Inflammatory macrophage (primary cell): Measurements from ENCODE around the gene KLHL1.
"Not testable (repeated sequence)": the region's sequence is repeated elsewhere in the genome, so short reads cannot be mapped to it uniquely, and the experiment has no call there.

Experiments
- DNase-seq, 2 donors: peaks; one replicate each; pipeline ENCODE4 v3.0.0-alpha.2; 2020 to 2022
- total RNA-seq, 18 experiments: gene quantifications; one replicate each; lab custom pipeline; 2026; ENCODE audit warnings: mixed read lengths in 6 of 18, inconsistent platforms in 2 of 18; lab: John Stamatoyannopoulos, UW

KLHL1 gene
- total RNA-seq: 0 to 0.10 (median 0) reads per million in 18 experiments

DNA sequence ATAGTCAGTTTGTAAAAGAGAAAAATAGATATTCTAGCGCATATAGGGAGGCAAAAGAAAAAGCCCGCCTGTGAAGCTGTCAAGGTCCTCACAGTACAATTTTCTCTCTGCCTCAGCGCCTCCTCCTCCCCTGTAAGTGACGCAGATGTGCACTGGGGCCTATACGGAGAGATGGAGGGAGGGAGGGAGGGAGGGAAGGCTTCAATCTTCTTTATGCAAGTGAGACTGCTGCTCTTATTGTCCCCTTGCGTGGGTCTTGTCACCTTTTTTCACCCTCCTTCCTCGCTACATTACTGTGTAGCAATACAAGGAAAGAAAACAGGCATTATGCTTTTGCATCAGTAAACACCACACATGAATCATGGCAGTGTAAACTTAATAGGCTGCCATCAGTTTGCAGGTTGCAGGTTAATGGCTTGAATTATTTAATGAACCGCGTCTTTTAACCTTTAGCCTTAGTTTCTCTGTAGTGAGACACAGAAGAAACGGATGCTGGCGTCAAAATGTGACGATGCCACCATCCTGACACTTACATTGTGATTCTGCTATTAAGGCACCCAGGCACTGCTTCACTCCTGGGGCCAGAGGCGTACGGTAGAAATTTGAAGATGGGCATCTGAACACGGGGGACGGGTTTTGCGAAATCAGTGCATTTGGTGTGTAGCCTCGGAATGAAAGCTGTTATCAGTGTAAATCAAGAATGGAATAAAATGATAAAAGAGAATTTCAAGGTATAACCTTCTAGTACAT lies at the start of gene KLHL1:
KLHL1 (minus strand) TSS at position 97 of the 750 bp plus-strand sequence. CDS start 753 bp downstream, outside the sequence.
- DNase-seq: no peak

DNA sequence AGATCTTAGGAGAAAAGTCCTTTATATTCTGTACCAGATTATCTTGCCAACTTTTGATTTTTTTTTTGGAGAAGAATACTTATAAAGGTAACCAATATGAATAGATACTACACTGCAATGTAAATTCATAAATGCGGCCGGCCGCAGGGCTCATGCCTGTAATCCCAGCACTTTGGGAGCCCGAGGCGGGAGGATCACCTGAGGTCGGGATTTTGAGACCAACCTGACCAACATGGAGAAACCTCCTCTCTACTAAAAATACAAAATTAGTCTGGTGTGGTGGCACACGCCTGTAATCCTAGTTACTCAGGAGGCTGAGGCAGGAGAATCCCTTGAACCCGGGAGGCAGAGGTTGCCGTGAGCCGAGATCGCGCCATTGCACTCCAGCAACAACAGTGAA lies 34.4 kb upstream of the KLHL1 start:
- not testable (repeated sequence) for DNase-seq

- no peak for DNase-seq
Observed at GRCh38 chr13:70128098-70128497, 19.8 kb upstream of the KLHL1 start.

DNA sequence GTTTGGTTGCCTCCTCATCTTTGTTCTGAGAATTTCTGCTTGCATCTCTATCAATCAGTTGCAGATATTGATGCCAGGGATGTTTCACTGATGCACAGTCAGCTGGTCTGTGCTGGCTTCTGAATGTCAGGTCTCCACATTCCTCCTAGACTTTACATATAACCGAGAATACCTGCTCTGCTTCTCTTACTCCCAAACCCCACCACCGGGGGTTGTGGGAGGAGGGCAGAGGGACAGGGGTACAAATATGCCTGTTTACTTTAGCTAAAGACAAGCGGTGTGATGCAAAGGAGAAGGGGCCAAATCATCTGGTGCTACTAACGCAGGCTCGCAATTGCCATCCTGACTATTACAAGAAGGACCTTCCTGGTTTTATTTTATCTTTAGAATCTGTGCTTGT lies 17.4 kb upstream of the KLHL1 start:
- DNase-seq: no peak

- no peak for DNase-seq
Observed at GRCh38 chr13:70117338-70117905, 9.2 kb upstream of the KLHL1 start.

GRCh38 chr13:70107498-70108281 lies 562 bp downstream of the KLHL1 start, which contains the start of gene ATXN8OS:
TSS of gene ATXN8OS (plus strand) at chr13:70107826.
- DNase-seq: no peak

DNA sequence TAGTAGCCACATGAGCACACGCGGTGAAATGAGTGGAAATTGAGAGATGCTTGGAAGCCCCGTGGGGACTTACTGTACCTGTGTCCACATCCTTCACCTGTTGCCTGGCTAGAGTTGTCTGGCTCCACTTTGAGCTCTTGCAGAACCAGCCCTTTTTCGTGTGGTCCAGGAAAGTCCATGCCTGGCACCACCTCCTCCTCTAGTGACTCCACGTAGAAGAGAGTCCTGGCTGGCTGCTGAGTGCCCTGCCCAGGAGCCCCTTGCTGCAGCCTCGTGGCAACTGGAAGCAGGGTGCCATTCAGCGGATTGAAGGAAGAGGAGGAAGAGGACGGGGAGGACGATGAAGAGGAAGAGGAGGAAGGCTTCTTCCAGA lies 1.1 kb downstream of the KLHL1 start:
- no peak for DNase-seq

GRCh38 chr13:70104481-70104880 lies 3.8 kb downstream of the KLHL1 start:
- no peak for DNase-seq

- no peak for DNase-seq
Observed at GRCh38 chr13:70098669-70099068, 9.6 kb downstream of the KLHL1 start.

GRCh38 chr13:70090036-70090723 lies 18.1 kb downstream of the KLHL1 start:
- DNase-seq: no peak

DNA sequence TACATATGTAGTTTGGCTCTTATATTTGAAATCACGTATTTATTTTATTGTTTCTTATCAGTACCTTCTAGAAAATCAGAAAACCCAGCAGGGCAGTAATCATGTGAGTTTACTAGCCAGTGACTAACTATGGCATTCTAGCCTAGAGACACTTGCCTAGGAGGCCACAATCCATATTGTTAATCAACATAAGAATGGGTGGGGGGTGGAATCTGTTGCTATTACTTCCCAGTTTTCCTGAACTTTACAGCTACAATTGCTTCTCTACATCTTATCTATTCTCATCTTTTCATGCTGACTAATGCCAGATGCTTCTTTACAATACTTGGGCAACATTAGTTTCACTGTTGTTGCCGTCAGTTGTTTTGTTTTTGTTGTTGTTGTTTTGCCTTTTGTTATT lies 19.3 kb downstream of the KLHL1 start:
- DNase-seq: no peak

DNA sequence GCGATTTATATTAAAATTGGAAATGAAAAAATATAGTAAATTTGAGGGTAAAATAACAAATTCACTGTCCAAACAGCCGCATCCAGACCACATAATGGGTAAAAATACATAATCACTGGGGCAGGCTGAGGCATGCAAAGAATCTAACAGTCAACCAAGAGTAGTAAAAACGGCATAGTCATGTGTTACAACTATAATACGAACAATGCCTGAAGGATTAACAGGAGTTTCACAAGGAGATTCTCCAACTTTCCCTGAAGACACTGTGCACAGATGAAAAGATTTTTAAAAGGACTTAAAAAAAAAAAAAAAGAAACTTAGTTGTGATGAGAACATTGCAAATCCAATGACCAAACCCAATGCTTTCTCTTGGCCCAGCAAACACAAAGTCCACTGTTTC lies 21.0 kb downstream of the KLHL1 start:
- DNase-seq: no peak

DNA sequence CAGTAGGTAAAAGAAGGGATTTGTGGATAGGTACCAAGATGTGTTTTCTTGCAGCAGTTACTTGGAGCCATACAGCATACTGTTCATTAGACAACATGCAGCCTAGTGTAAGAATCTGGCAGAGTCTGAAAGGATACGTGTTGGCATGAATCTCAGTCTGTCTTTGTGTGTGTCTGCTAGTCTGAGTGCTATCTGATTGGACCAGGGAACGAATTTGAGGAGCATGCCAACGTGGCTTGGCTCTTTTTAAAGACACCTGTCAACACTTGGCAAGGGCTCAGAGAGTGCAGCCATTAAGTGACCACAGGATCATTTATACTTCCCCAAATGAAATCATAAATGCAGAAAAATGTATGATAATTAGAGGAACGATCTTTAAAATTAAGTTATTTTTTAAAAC lies 28.2 kb downstream of the KLHL1 start:
- DNase-seq: no peak

DNA sequence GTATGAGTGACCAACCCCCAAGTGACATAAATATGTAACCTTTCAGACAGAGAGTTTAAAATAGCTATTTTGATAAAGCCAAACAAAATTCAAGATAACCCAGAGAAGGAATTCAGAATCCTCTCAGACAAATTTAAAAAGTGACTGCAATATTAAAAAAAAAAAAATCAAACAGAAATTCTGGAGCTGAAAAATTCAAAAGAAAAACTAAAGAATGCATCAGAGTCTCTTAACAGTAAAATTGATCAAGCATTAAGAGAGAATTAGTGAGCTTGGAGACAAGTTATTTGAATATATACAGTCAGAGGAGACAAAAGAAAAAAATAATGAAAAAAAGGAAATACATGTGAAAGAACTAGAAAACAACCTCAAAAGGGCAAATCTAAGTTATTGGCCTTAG lies 53.7 kb downstream of the KLHL1 start:
- no peak for DNase-seq

GRCh38 chr13:70051531-70051930 lies 56.7 kb downstream of the KLHL1 start:
- DNase-seq: no peak

- peak; percentile 15 to 44 for DNase-seq
Observed at GRCh38 chr13:70043685-70044084, 64.6 kb downstream of the KLHL1 start.

- no peak for DNase-seq
Observed at GRCh38 chr13:70042193-70042592, 66.1 kb downstream of the KLHL1 start.

- no peak for DNase-seq
Observed at GRCh38 chr13:70034286-70034685, 74.0 kb downstream of the KLHL1 start.

- DNase-seq: no peak
Observed at GRCh38 chr13:70027551-70027950, 80.7 kb downstream of the KLHL1 start.

- no peak for DNase-seq
Observed at GRCh38 chr13:70023516-70023915, 84.7 kb downstream of the KLHL1 start.

DNA sequence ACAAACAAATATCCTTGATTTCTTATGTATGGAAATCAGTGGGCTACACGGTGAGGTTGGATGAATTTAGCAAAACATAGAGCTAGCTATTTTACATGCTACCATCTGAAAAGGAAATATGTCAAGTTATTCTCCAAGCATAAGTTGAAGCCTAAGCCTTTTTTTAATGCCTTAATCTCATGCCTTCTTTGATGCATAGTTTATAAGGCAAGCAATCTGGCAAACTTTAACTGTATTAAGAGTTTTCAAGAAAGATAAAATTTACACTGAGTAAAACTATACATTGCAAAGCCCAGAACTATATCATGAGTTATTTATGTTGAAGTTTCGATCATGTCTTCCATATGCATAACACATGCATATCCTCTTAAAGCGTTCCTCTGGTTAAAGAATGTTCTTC lies 85.6 kb downstream of the KLHL1 start:
- no peak for DNase-seq

GRCh38 chr13:70016116-70016515 lies 92.1 kb downstream of the KLHL1 start:
- DNase-seq: no peak

DNA sequence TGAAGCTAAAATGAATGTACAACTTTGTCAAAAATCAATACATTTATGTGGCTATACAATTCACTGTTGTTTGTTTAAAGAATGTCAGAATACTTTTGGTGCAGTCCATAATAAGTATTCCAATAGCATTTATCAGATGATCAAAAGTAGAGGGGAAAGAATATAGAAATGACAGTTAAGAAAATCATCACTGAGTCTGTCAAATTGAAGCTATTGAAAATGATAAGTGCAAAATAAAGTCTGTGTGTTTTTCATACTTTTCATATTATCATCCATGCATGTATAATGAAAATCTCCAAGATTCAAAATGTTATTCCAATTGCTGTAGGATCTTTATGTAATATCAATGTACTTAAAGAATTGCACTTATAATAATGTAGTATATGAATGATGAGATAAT lies 93.9 kb downstream of the KLHL1 start:
- no peak for DNase-seq
